WTC11 (cell line): ENCODE measurements around the gene EP300.

Source experiments
- ATF2 ChIP-seq: sonication (generic); formaldehyde crosslinking; IDR thresholded peaks from 2 replicates; pipeline ENCODE4 v1.8.1; 2022; ENCODE audit warnings: low read depth, missing genetic modification reagents, borderline replicate concordance
- ATF6 ChIP-seq: sonication (generic); formaldehyde crosslinking; IDR thresholded peaks from 2 replicates; pipeline ENCODE4 v1.8.1; 2023; ENCODE audit warnings: mild to moderate bottlenecking, missing genetic modification reagents
- CREB1 ChIP-seq: sonication (generic); formaldehyde crosslinking; IDR thresholded peaks from 2 replicates; pipeline ENCODE4 v1.8.0; 2023; ENCODE audit warnings: mild to moderate bottlenecking, missing genetic modification reagents
- CTCF ChIP-seq: fragments of 200-600 bp; IDR thresholded peaks from 2 replicates; pipeline ENCODE4 v1.8.0; 2022; ENCODE audit warnings: antibody characterized with exemption
- ELF4 ChIP-seq: sonication (generic); formaldehyde crosslinking; IDR thresholded peaks from 2 replicates; pipeline ENCODE4 v1.8.1; 2022; ENCODE audit warnings: low read depth, mild to moderate bottlenecking, moderate library complexity, missing genetic modification reagents
- FOXJ3 ChIP-seq: sonication (generic); formaldehyde crosslinking; IDR thresholded peaks from 2 replicates; pipeline ENCODE4 v1.9.0; 2021; ENCODE audit warnings: missing genetic modification reagents, mild to moderate bottlenecking, borderline replicate concordance
- IRF2 ChIP-seq: sonication (generic); formaldehyde crosslinking; IDR thresholded peaks from 2 replicates; pipeline ENCODE4 v1.8.0; 2022; ENCODE audit warnings: low read depth, missing genetic modification reagents, borderline replicate concordance
- MAX ChIP-seq: sonication (generic); formaldehyde crosslinking; IDR thresholded peaks from 2 replicates; pipeline ENCODE4 v1.8.0; 2022; ENCODE audit warnings: mild to moderate bottlenecking, missing genetic modification reagents
- NR1H2 ChIP-seq: sonication (generic); formaldehyde crosslinking; IDR thresholded peaks from 2 replicates; pipeline ENCODE4 v1.9.0; 2021; ENCODE audit warnings: mild to moderate bottlenecking, moderate library complexity, missing genetic modification reagents
- SMAD3 ChIP-seq: sonication (generic); formaldehyde crosslinking; IDR thresholded peaks from 2 replicates; pipeline ENCODE4 v1.8.0; 2022; ENCODE audit warnings: missing genetic modification reagents, mild to moderate bottlenecking, borderline replicate concordance
- USF2 ChIP-seq: sonication (generic); formaldehyde crosslinking; IDR thresholded peaks from 2 replicates; pipeline ENCODE4 v1.8.1; 2023; ENCODE audit warnings: mild to moderate bottlenecking, missing genetic modification reagents, moderate library complexity
- ZBTB21 ChIP-seq: sonication (generic); formaldehyde crosslinking; IDR thresholded peaks from 2 replicates; pipeline ENCODE4 v1.8.1; 2023; ENCODE audit warnings: mild to moderate bottlenecking, missing genetic modification reagents, borderline replicate concordance
- ZNF263 ChIP-seq: sonication (generic); formaldehyde crosslinking; IDR thresholded peaks from 2 replicates; pipeline ENCODE4 v1.8.1; 2022; ENCODE audit warnings: low read depth, mild to moderate bottlenecking, moderate library complexity, missing genetic modification reagents
- ZNF416 ChIP-seq: fragments of 250-450 bp; sonication (Bioruptor Pico); IDR thresholded peaks from 2 replicates; pipeline ENCODE4 v1.9.0; 2021; ENCODE audit warnings: mild to moderate bottlenecking, inconsistent platforms

- TF ChIP-seq CTCF (no peak), FOXJ3 (CRISPR knock-in tag) (no peak), USF2 (CRISPR knock-in tag) (no peak), IRF2 (CRISPR knock-in tag) (no peak), ZNF416 (CRISPR knock-in tag) (no peak), ELF4 (CRISPR knock-in tag) (no peak), ZBTB21 (CRISPR knock-in tag) (no peak), ZNF263 (CRISPR knock-in tag) (no peak), NR1H2 (CRISPR knock-in tag) (no peak), CREB1 (CRISPR knock-in tag) (no peak), ATF6 (no peak), SMAD3 (CRISPR knock-in tag) (no peak), MAX (CRISPR knock-in tag) (no peak), ATF2 (CRISPR knock-in tag) (no peak)
These were observed 54.2 kb downstream of the EP300 start for GRCh38 chr22:41146573-41146972.
